ENCODE measurements around the gene THAP12. TPM values are rescaled to one million over a fixed set of nuclear protein-coding genes. Genes with fewer than 3 reads are reported as not detected.

The THAP12 gene
- total RNA-seq, 1 donor from 2014 or later, result 32.2 TPM

- no peak for DNase-seq
- Mint-ChIP-seq H3K4me3 (ENCODE audit: unreplicated experiment) (no peak overlapping the region), H3K4me1 (ENCODE audit: low read depth, unreplicated experiment) (no peaks in the 10 kb centered on the region), H3K9me3 (ENCODE audit: unreplicated experiment) (no peaks in the 10 kb centered on the region), H3K27ac (ENCODE audit: unreplicated experiment) (no peak overlapping the region), H3K27me3 (ENCODE audit: unreplicated experiment) (no peaks in the 10 kb centered on the region), H3K36me3 (ENCODE audit: unreplicated experiment) (peaks cover 17% of the 10 kb centered on the region)
- no peak for TF ChIP-seq CTCF (IDR thresholded peaks at IDR 0.05; ENCODE audit: partially characterized antibody, unreplicated experiment)
Observed at GRCh38 chr11:76355172-76355571, 25.8 kb downstream of the THAP12 start.

- H3K4me3 Mint-ChIP-seq (ENCODE audit: unreplicated experiment), result no peak overlapping the region
- H3K36me3 Mint-ChIP-seq (ENCODE audit: unreplicated experiment), result peaks cover 4% of the 10 kb centered on the region
- H3K27ac Mint-ChIP-seq (ENCODE audit: unreplicated experiment), result no peak overlapping the region
- no peaks in the 10 kb centered on the region for H3K27me3 Mint-ChIP-seq (ENCODE audit: unreplicated experiment)
- no peaks in the 10 kb centered on the region for H3K4me1 Mint-ChIP-seq (ENCODE audit: low read depth, unreplicated experiment)
- H3K9me3 Mint-ChIP-seq (ENCODE audit: unreplicated experiment), result no peaks in the 10 kb centered on the region
- no peak for TF ChIP-seq CTCF (IDR thresholded peaks at IDR 0.05; ENCODE audit: partially characterized antibody, unreplicated experiment)
- DNase-seq, result no peak
Observed at GRCh38 chr11:76348348-76348747, 32.6 kb downstream of the THAP12 start.

- H3K27ac Mint-ChIP-seq (ENCODE audit: unreplicated experiment), result no peak overlapping the region
- no peaks in the 10 kb centered on the region for H3K27me3 Mint-ChIP-seq (ENCODE audit: unreplicated experiment)
- no peak overlapping the region for H3K4me3 Mint-ChIP-seq (ENCODE audit: unreplicated experiment)
- DNase-seq, result no peak
- no peaks in the 10 kb centered on the region for H3K4me1 Mint-ChIP-seq (ENCODE audit: low read depth, unreplicated experiment)
- TF ChIP-seq CTCF (IDR thresholded peaks at IDR 0.05; ENCODE audit: partially characterized antibody, unreplicated experiment), result no peak
- H3K36me3 Mint-ChIP-seq (ENCODE audit: unreplicated experiment), result no peaks in the 10 kb centered on the region
- peaks cover 1% of the 10 kb centered on the region for H3K9me3 Mint-ChIP-seq (ENCODE audit: unreplicated experiment)
Observed at GRCh38 chr11:76347466-76347865, 33.5 kb downstream of the THAP12 start.

- H3K4me1 Mint-ChIP-seq (ENCODE audit: low read depth, unreplicated experiment), result no peaks in the 10 kb centered on the region
- no peak overlapping the region for H3K4me3 Mint-ChIP-seq (ENCODE audit: unreplicated experiment)
- no peak overlapping the region for H3K27ac Mint-ChIP-seq (ENCODE audit: unreplicated experiment)
- H3K36me3 Mint-ChIP-seq (ENCODE audit: unreplicated experiment), result peaks cover 19% of the 10 kb centered on the region
- H3K27me3 Mint-ChIP-seq (ENCODE audit: unreplicated experiment), result peaks cover 5% of the 10 kb centered on the region
- H3K9me3 Mint-ChIP-seq (ENCODE audit: unreplicated experiment), result peaks cover 13% of the 10 kb centered on the region
- no peak for TF ChIP-seq CTCF (IDR thresholded peaks at IDR 0.05; ENCODE audit: partially characterized antibody, unreplicated experiment)
- no peak for DNase-seq
Observed at GRCh38 chr11:76339221-76339620, 41.7 kb downstream of the THAP12 start.

GRCh38 chr11:76337923-76338322, 43.0 kb downstream of the THAP12 start:
- no peak for TF ChIP-seq CTCF (IDR thresholded peaks at IDR 0.05; ENCODE audit: partially characterized antibody, unreplicated experiment)
- H3K4me3 Mint-ChIP-seq (ENCODE audit: unreplicated experiment), result no peak overlapping the region
- H3K36me3 Mint-ChIP-seq (ENCODE audit: unreplicated experiment), result peaks cover 26% of the 10 kb centered on the region
- H3K27ac Mint-ChIP-seq (ENCODE audit: unreplicated experiment), result no peak overlapping the region
- DNase-seq, result no peak
- H3K4me1 Mint-ChIP-seq (ENCODE audit: low read depth, unreplicated experiment), result no peaks in the 10 kb centered on the region
- peaks cover 17% of the 10 kb centered on the region for H3K9me3 Mint-ChIP-seq (ENCODE audit: unreplicated experiment)
- peaks cover 5% of the 10 kb centered on the region for H3K27me3 Mint-ChIP-seq (ENCODE audit: unreplicated experiment)

All from glutamatergic neuron (in vitro differentiated cells).